ENCODE results near the gene SMG9.

Gene SMG9

GRCh38 chr19:43729919-43730318 lies 24.8 kb downstream of the SMG9 start:
- no peaks in the 10 kb centered on the region for H3K9me3 ChIP-seq (ENCODE audit: control insufficient read depth, insufficient read depth, low read length)
- H3K4me3 ChIP-seq (ENCODE audit: low read depth, low read length), result no peak overlapping the region
- no peak overlapping the region for H3K9ac ChIP-seq (ENCODE audit: low read depth, low read length)
- H3K4me1 ChIP-seq (ENCODE audit: control insufficient read depth, insufficient read depth, low read length), result no peaks in the 10 kb centered on the region
- H3K27me3 ChIP-seq (ENCODE audit: control insufficient read depth, insufficient read depth, low read length), result no peaks in the 10 kb centered on the region
- peaks cover 28% of the 10 kb centered on the region for H3K36me3 ChIP-seq (ENCODE audit: control insufficient read depth, insufficient read depth, low read length)

GRCh38 chr19:43727593-43727853 lies 27.2 kb downstream of the SMG9 start:
- H3K36me3 ChIP-seq (ENCODE audit: control insufficient read depth, insufficient read depth, low read length), result peaks cover 10% of the 10 kb centered on the region
- H3K9me3 ChIP-seq (ENCODE audit: control insufficient read depth, insufficient read depth, low read length), result no peaks in the 10 kb centered on the region
- no peaks in the 10 kb centered on the region for H3K27me3 ChIP-seq (ENCODE audit: control insufficient read depth, insufficient read depth, low read length)
- no peak overlapping the region for H3K9ac ChIP-seq (ENCODE audit: low read depth, low read length)
- no peak overlapping the region for H3K4me3 ChIP-seq (ENCODE audit: low read depth, low read length)
- H3K4me1 ChIP-seq (ENCODE audit: control insufficient read depth, insufficient read depth, low read length), result no peaks in the 10 kb centered on the region

GRCh38 chr19:43726736-43727592 lies 27.8 kb downstream of the SMG9 start:
- Histone ChIP-seq H3K9me3 (ENCODE audit: control insufficient read depth, insufficient read depth, low read length) (no peaks in the 10 kb centered on the region), H3K9ac (ENCODE audit: low read depth, low read length) (no peak overlapping the region), H3K4me1 (ENCODE audit: control insufficient read depth, insufficient read depth, low read length) (no peaks in the 10 kb centered on the region), H3K36me3 (ENCODE audit: control insufficient read depth, insufficient read depth, low read length) (peaks cover 10% of the 10 kb centered on the region), H3K27me3 (ENCODE audit: control insufficient read depth, insufficient read depth, low read length) (no peaks in the 10 kb centered on the region), H3K4me3 (ENCODE audit: low read depth, low read length) (no peak overlapping the region)

- Histone ChIP-seq H3K36me3 (ENCODE audit: control insufficient read depth, insufficient read depth, low read length) (peaks cover 10% of the 10 kb centered on the region), H3K4me1 (ENCODE audit: control insufficient read depth, insufficient read depth, low read length) (no peaks in the 10 kb centered on the region), H3K4me3 (ENCODE audit: low read depth, low read length) (no peak overlapping the region), H3K9ac (ENCODE audit: low read depth, low read length) (no peak overlapping the region), H3K9me3 (ENCODE audit: control insufficient read depth, insufficient read depth, low read length) (no peaks in the 10 kb centered on the region), H3K27me3 (ENCODE audit: control insufficient read depth, insufficient read depth, low read length) (no peaks in the 10 kb centered on the region)
These were observed 29.3 kb downstream of the SMG9 start for GRCh38 chr19:43725468-43725867.

GRCh38 chr19:43724896-43725295 lies 29.9 kb downstream of the SMG9 start:
- Histone ChIP-seq H3K36me3 (ENCODE audit: control insufficient read depth, insufficient read depth, low read length) (peaks cover 10% of the 10 kb centered on the region), H3K9me3 (ENCODE audit: control insufficient read depth, insufficient read depth, low read length) (no peaks in the 10 kb centered on the region), H3K9ac (ENCODE audit: low read depth, low read length) (no peak overlapping the region)

GRCh38 chr19:43723588-43723987 lies 31.2 kb downstream of the SMG9 start:
- Histone ChIP-seq H3K36me3 (ENCODE audit: control insufficient read depth, insufficient read depth, low read length) (peaks cover under 1% of the 10 kb centered on the region), H3K4me3 (ENCODE audit: low read depth, low read length) (no peak overlapping the region), H3K9me3 (ENCODE audit: control insufficient read depth, insufficient read depth, low read length) (no peaks in the 10 kb centered on the region), H3K27me3 (ENCODE audit: control insufficient read depth, insufficient read depth, low read length) (no peaks in the 10 kb centered on the region), H3K4me1 (ENCODE audit: control insufficient read depth, insufficient read depth, low read length) (no peaks in the 10 kb centered on the region), H3K9ac (ENCODE audit: low read depth, low read length) (no peak overlapping the region)

More at GRCh38 chr19:43724896-43725295, 29.9 kb downstream of the SMG9 start:
- Histone ChIP-seq H3K4me1 (ENCODE audit: control insufficient read depth, insufficient read depth, low read length) (no peaks in the 10 kb centered on the region), H3K27me3 (ENCODE audit: control insufficient read depth, insufficient read depth, low read length) (no peaks in the 10 kb centered on the region), H3K4me3 (ENCODE audit: low read depth, low read length) (no peak overlapping the region)

- H3K27me3 ChIP-seq (ENCODE audit: control insufficient read depth, insufficient read depth, low read length), result no peaks in the 10 kb centered on the region
- no peaks in the 10 kb centered on the region for H3K4me1 ChIP-seq (ENCODE audit: control insufficient read depth, insufficient read depth, low read length)
- no peak overlapping the region for H3K9ac ChIP-seq (ENCODE audit: low read depth, low read length)
- H3K4me3 ChIP-seq (ENCODE audit: low read depth, low read length), result no peak overlapping the region
- H3K9me3 ChIP-seq (ENCODE audit: control insufficient read depth, insufficient read depth, low read length), result no peaks in the 10 kb centered on the region
- no peaks in the 10 kb centered on the region for H3K36me3 ChIP-seq (ENCODE audit: control insufficient read depth, insufficient read depth, low read length)
These were observed 33.2 kb downstream of the SMG9 start for GRCh38 chr19:43721469-43722048.

- H3K9ac ChIP-seq (ENCODE audit: low read depth, low read length), result no peak overlapping the region
- no peaks in the 10 kb centered on the region for H3K27me3 ChIP-seq (ENCODE audit: control insufficient read depth, insufficient read depth, low read length)
- no peak overlapping the region for H3K4me3 ChIP-seq (ENCODE audit: low read depth, low read length)
- H3K4me1 ChIP-seq (ENCODE audit: control insufficient read depth, insufficient read depth, low read length), result no peaks in the 10 kb centered on the region
- H3K36me3 ChIP-seq (ENCODE audit: control insufficient read depth, insufficient read depth, low read length), result no peaks in the 10 kb centered on the region
- H3K9me3 ChIP-seq (ENCODE audit: control insufficient read depth, insufficient read depth, low read length), result no peaks in the 10 kb centered on the region
These were observed 33.8 kb downstream of the SMG9 start for GRCh38 chr19:43720936-43721335.

- Histone ChIP-seq H3K4me3 (ENCODE audit: low read depth, low read length) (no peak overlapping the region), H3K4me1 (ENCODE audit: control insufficient read depth, insufficient read depth, low read length) (no peaks in the 10 kb centered on the region), H3K9ac (ENCODE audit: low read depth, low read length) (no peak overlapping the region), H3K36me3 (ENCODE audit: control insufficient read depth, insufficient read depth, low read length) (no peaks in the 10 kb centered on the region), H3K9me3 (ENCODE audit: control insufficient read depth, insufficient read depth, low read length) (no peaks in the 10 kb centered on the region), H3K27me3 (ENCODE audit: control insufficient read depth, insufficient read depth, low read length) (no peaks in the 10 kb centered on the region)
These were observed 34.8 kb downstream of the SMG9 start for GRCh38 chr19:43719918-43720317.

GRCh38 chr19:43719378-43719868 lies 35.3 kb downstream of the SMG9 start:
- no peak overlapping the region for H3K4me3 ChIP-seq (ENCODE audit: low read depth, low read length)
- no peaks in the 10 kb centered on the region for H3K27me3 ChIP-seq (ENCODE audit: control insufficient read depth, insufficient read depth, low read length)
- H3K36me3 ChIP-seq (ENCODE audit: control insufficient read depth, insufficient read depth, low read length), result no peaks in the 10 kb centered on the region
- no peaks in the 10 kb centered on the region for H3K4me1 ChIP-seq (ENCODE audit: control insufficient read depth, insufficient read depth, low read length)
- H3K9ac ChIP-seq (ENCODE audit: low read depth, low read length), result no peak overlapping the region
- H3K9me3 ChIP-seq (ENCODE audit: control insufficient read depth, insufficient read depth, low read length), result no peaks in the 10 kb centered on the region

GRCh38 chr19:43718627-43719377 lies 36.0 kb downstream of the SMG9 start:
- no peaks in the 10 kb centered on the region for H3K9me3 ChIP-seq (ENCODE audit: control insufficient read depth, insufficient read depth, low read length)
- H3K4me3 ChIP-seq (ENCODE audit: low read depth, low read length), result no peak overlapping the region
- no peaks in the 10 kb centered on the region for H3K4me1 ChIP-seq (ENCODE audit: control insufficient read depth, insufficient read depth, low read length)
- H3K27me3 ChIP-seq (ENCODE audit: control insufficient read depth, insufficient read depth, low read length), result no peaks in the 10 kb centered on the region
- no peaks in the 10 kb centered on the region for H3K36me3 ChIP-seq (ENCODE audit: control insufficient read depth, insufficient read depth, low read length)
- no peak overlapping the region for H3K9ac ChIP-seq (ENCODE audit: low read depth, low read length)

- Histone ChIP-seq H3K4me1 (ENCODE audit: control insufficient read depth, insufficient read depth, low read length) (no peaks in the 10 kb centered on the region), H3K9me3 (ENCODE audit: control insufficient read depth, insufficient read depth, low read length) (no peaks in the 10 kb centered on the region), H3K27me3 (ENCODE audit: control insufficient read depth, insufficient read depth, low read length) (no peaks in the 10 kb centered on the region), H3K4me3 (ENCODE audit: low read depth, low read length) (no peak within 1 kb of the TSS), H3K36me3 (ENCODE audit: control insufficient read depth, insufficient read depth, low read length) (no peaks in the 10 kb centered on the region), H3K9ac (ENCODE audit: low read depth, low read length) (no peak within 1 kb of the TSS)
These were observed 39.0 kb downstream of the SMG9 start, which contains the start of gene IRGC for GRCh38 chr19:43715776-43716175. IRGC (plus strand) TSS chr19:43716076; CDS start chr19:43718559, 2,483 bp downstream.

Measured in iPS-15b (cell line).